Fibroblast of villous mesenchyme (primary cell): ENCODE measurements around the gene RARA. TPM values are rescaled to one million over a fixed set of nuclear protein-coding genes. Genes with fewer than 3 reads are reported as not detected.
A peak's percentile ranks its signal among the peaks of the same experiment; 100 is the strongest.

ENCODE experiments used
- DNase-seq: peaks from one replicate; pipeline ENCODE4 v3.0.0-alpha.2; 2010; ENCODE audit warnings: low read depth
- H3K4me3 ChIP-seq: 2 replicates; pipeline ENCODE4 v1.5.1; 2011; ENCODE audit warnings: low read depth, mild to moderate bottlenecking, low read length
- total RNA-seq: library from RNA; depleted of rRNA; stranded (reverse); fragments of >200 nt; gene quantifications from 2 replicates; pipeline ENCODE4 v1.2.3, GENCODE V29; 2012
- TF ChIP-seq, protein P1 (sequence below): IDR thresholded peaks from 2 replicates; pipeline ENCODE4 v1.5.1; 2012; ENCODE audit warnings: low read depth, mild to moderate bottlenecking, low read length; ENCODE audit not compliant: insufficient read depth

RARA gene
- total RNA-seq, 1 donor: 20.3 TPM

GRCh38 chr17:40355123-40355803 is 46.3 kb downstream of the RARA start:
- TF ChIP-seq, protein P1, sequence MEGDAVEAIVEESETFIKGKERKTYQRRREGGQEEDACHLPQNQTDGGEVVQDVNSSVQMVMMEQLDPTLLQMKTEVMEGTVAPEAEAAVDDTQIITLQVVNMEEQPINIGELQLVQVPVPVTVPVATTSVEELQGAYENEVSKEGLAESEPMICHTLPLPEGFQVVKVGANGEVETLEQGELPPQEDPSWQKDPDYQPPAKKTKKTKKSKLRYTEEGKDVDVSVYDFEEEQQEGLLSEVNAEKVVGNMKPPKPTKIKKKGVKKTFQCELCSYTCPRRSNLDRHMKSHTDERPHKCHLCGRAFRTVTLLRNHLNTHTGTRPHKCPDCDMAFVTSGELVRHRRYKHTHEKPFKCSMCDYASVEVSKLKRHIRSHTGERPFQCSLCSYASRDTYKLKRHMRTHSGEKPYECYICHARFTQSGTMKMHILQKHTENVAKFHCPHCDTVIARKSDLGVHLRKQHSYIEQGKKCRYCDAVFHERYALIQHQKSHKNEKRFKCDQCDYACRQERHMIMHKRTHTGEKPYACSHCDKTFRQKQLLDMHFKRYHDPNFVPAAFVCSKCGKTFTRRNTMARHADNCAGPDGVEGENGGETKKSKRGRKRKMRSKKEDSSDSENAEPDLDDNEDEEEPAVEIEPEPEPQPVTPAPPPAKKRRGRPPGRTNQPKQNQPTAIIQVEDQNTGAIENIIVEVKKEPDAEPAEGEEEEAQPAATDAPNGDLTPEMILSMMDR: peak; percentile 85

GRCh38 chr17:40355804-40356758 is 47.1 kb downstream of the RARA start:
- no peak overlapping the region for H3K4me3 ChIP-seq
- TF ChIP-seq, protein P1: no peak
- no peak for DNase-seq

More at GRCh38 chr17:40355123-40355803, 46.3 kb downstream of the RARA start:
- no peak overlapping the region for H3K4me3 ChIP-seq
- DNase-seq: peak; percentile 66

DNA sequence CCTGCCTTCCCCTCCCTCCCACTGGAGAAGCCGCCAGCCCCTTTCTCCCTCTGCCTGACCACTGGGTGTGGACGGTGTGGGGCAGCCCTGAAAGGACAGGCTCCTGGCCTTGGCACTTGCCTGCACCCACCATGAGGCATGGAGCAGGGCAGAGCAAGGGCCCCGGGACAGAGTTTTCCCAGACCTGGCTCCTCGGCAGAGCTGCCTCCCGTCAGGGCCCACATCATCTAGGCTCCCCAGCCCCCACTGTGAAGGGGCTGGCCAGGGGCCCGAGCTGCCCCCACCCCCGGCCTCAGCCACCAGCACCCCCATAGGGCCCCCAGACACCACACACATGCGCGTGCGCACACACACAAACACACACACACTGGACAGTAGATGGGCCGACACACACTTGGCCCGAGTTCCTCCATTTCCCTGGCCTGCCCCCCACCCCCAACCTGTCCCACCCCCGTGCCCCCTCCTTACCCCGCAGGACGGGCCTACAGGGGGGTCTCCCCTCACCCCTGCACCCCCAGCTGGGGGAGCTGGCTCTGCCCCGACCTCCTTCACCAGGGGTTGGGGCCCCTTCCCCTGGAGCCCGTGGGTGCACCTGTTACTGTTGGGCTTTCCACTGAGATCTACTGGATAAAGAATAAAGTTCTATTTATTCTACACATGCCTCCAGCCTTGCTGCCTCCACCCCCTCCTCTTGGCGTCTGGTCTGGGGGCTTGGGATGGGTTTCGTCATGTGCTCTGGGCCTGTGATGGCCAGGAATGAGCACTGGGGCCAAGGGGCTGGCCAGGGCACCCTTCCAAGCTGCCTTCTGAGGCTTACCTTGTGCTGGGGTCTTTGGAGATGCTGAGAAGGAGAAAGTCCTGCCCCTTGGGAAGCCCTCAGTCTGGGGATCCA is 48.3 kb downstream of the RARA start:
- no peak overlapping the region for H3K4me3 ChIP-seq
- TF ChIP-seq, protein P1: no peak
- no peak for DNase-seq

DNA sequence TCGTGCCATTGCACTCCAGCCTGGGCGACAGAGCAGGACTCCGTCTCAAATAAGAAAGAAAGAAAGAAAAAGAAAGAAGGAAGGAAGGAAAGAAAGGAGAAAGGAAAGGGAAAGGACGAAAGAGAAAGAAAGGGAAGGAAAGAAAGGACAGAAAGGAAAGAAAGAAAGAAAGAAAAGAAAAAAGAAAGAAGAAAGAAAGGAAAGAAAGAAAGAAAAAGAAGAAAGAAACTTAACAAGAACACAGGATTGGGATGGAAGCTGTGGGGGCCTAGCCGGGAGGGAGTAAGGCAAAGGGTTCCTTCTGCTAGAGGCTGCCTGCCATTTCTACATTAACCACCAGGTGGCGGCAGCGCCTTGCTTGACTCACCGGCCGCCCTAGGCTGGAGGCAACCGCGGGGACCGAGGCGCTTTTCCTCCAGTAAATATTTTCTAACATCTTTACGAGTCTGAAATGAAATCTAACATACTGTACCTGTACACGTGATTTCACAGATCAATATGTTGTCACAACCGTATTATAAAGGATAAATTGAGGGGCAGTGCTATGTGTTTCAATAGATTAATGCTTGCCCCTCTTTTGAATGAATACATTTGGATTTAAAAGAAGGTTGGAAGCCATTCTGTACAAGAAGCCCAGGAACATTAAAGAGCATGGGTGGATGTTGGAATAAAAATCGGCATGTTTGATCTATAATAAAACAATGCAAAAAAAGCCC is 49.5 kb downstream of the RARA start:
- peak overlapping the region; percentile 32 for H3K4me3 ChIP-seq
- TF ChIP-seq, protein P1: peak; percentile 88
- peak; percentile 87 for DNase-seq

DNA sequence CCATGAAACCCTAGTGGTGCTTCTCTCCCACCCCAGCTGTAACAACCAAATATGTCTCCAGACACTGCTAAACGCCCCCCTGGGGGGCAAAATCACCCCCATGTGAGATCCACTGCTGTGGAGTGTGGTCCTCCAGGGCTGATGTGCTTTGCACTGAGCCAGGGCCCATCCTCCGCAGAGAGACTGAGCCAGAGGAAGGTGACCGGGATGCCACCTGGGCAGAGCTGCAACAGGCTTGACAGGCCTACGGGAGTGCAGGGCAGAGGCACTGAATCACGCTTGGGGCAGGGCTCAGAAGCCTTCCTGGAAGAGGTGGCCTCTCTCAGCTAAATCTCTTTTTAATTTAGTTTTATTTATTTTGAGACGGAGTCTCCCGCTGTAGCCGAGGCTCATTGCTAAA is 51.1 kb downstream of the RARA start:
- H3K4me3 ChIP-seq: no peak overlapping the region
- TF ChIP-seq, protein P1: no peak
- no peak for DNase-seq
